GM12892 (cell line): ENCODE results near the gene C12orf75.

Experiments
- POLR2A ChIP-seq: IDR thresholded peaks from 2 replicates; pipeline ENCODE4 v1.6.1; 2011; ENCODE audit warnings: low read depth, low read length, control low read depth
- POLR2AphosphoS5 ChIP-seq: IDR thresholded peaks from 2 replicates; pipeline ENCODE4 v1.6.1; 2011; ENCODE audit warnings: low read depth, low read length, control low read depth
- TAF1 ChIP-seq: IDR thresholded peaks from 2 replicates; pipeline ENCODE4 v1.6.1; 2011; ENCODE audit warnings: low read depth, mild to moderate bottlenecking, control low read depth, low read length, borderline replicate concordance

DNA sequence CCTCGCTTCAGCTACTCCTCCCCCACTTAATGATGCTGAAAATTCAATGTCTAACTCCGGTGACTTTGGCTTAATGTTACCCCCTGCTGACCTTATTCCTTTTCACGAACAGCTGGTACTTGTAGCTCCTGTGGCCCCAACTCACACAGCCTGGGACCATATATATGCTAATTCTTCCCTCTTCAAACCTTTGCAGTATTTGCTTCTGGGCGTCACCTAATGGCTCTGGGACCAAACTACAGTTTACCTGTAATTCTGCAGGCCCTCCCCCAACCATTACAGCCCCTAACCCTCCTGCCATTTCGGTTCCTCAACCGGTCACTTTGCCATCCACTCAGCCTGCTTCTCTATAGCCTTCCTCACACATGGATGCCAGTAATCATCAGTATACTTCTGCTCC is 29.6 kb upstream of the C12orf75 start:
- no peak for TF ChIP-seq POLR2AphosphoS5
- no peak for TF ChIP-seq POLR2A
- no peak for TF ChIP-seq TAF1
